ENCODE measurements around the gene ABI3. TPM values are rescaled to one million over a fixed set of nuclear protein-coding genes. Genes with fewer than 3 reads are reported as not detected.

Gene ABI3
- total and polyA plus RNA-seq, 2 experiments from 2014 or later, result 0.24 TPM; not detected in 1

DNA sequence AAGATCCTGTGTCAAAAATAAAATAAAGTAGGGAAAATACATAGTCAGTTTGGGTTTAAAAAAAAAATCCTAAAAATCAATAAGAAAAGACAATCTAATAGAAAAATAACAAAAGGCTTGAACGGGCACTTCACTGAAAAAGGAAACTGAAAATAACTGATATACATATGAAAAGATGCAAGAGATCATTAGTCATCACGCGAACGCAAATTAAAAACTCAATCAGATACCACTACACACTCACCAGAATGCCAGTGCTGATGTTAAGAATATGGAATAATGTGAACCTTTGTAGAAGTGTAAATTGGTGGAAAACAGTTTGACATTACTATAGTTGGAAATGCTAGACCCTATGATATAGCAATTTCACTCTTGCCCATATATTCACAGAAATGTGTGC, 14.8 kb upstream of the ABI3 start:
- TF ChIP-seq, protein P1, sequence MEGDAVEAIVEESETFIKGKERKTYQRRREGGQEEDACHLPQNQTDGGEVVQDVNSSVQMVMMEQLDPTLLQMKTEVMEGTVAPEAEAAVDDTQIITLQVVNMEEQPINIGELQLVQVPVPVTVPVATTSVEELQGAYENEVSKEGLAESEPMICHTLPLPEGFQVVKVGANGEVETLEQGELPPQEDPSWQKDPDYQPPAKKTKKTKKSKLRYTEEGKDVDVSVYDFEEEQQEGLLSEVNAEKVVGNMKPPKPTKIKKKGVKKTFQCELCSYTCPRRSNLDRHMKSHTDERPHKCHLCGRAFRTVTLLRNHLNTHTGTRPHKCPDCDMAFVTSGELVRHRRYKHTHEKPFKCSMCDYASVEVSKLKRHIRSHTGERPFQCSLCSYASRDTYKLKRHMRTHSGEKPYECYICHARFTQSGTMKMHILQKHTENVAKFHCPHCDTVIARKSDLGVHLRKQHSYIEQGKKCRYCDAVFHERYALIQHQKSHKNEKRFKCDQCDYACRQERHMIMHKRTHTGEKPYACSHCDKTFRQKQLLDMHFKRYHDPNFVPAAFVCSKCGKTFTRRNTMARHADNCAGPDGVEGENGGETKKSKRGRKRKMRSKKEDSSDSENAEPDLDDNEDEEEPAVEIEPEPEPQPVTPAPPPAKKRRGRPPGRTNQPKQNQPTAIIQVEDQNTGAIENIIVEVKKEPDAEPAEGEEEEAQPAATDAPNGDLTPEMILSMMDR (IDR thresholded peaks at IDR 0.05; ENCODE audit: low read depth, low read length), result no peak
- H3K4me1 ChIP-seq (ENCODE audit: low read depth), result no peaks in the 10 kb centered on the region
- H3K36me3 ChIP-seq, result no peaks in the 10 kb centered on the region
- H3K4me3 ChIP-seq, result no peak overlapping the region
- no peaks in the 10 kb centered on the region for H3K9me3 ChIP-seq (ENCODE audit: low read depth)
- H3K27ac ChIP-seq, result no peak overlapping the region
- no peak for DNase-seq (ENCODE audit: low read depth in 1 of 2, low spot score in 1 of 2)
- H3K27me3 ChIP-seq, result no peaks in the 10 kb centered on the region

GRCh38 chr17:49196520-49196919, 14.0 kb upstream of the ABI3 start:
- TF ChIP-seq, protein P1 (IDR thresholded peaks at IDR 0.05; ENCODE audit: low read depth, low read length), result no peak
- Histone ChIP-seq H3K36me3 (no peaks in the 10 kb centered on the region), H3K27me3 (no peaks in the 10 kb centered on the region), H3K27ac (no peak overlapping the region), H3K4me3 (no peak overlapping the region), H3K9me3 (ENCODE audit: low read depth) (no peaks in the 10 kb centered on the region), H3K4me1 (ENCODE audit: low read depth) (no peaks in the 10 kb centered on the region)
- no peak for DNase-seq (ENCODE audit: low read depth in 1 of 2, low spot score in 1 of 2)

DNA sequence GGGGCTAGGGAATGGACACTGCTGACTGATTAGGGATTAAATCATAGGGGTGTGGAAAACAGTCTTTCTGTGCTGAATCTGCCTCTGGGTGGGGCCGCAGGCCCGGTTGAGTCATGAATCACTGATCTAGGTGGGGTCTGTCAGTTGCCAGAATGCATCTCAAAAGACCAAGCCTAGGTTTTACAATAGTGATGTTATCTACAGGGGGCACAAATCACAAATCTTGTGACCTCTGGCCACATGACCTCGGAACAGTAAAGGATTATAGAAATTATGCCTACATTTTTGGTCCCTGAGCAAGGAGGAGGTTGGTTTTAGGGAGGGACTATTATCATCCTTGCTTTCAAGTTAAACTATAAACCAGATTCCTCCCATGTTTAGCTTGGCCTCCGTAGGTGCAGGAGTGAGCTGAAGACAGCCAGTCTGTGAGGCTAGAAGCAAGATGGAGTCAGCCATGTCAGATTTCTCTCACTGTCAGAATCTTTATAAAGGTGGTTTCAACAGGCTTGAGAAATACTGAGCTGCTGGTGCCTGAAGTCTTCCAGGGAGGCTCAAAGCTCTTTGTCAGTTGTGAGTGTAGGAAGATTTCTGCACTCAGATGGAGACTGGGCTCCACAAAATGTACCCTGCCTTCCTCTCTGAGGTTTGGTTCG, 13.0 kb upstream of the ABI3 start:
- Histone ChIP-seq H3K4me1 (ENCODE audit: low read depth) (no peaks in the 10 kb centered on the region), H3K9me3 (ENCODE audit: low read depth) (no peaks in the 10 kb centered on the region), H3K36me3 (no peaks in the 10 kb centered on the region), H3K27me3 (no peaks in the 10 kb centered on the region), H3K27ac (no peak overlapping the region), H3K4me3 (no peak overlapping the region)
- DNase-seq (ENCODE audit: low read depth in 1 of 2, low spot score in 1 of 2), result no peak
- TF ChIP-seq, protein P1 (IDR thresholded peaks at IDR 0.05; ENCODE audit: low read depth, low read length), result no peak

- Histone ChIP-seq H3K4me1 (ENCODE audit: low read depth) (no peaks in the 10 kb centered on the region), H3K9me3 (ENCODE audit: low read depth) (no peaks in the 10 kb centered on the region), H3K27me3 (no peaks in the 10 kb centered on the region), H3K36me3 (no peaks in the 10 kb centered on the region), H3K27ac (no peak overlapping the region), H3K4me3 (no peak overlapping the region)
- TF ChIP-seq, protein P1 (IDR thresholded peaks at IDR 0.05; ENCODE audit: low read depth, low read length), result no peak
- no peak for DNase-seq (ENCODE audit: low read depth in 1 of 2, low spot score in 1 of 2)
Measured at GRCh38 chr17:49198211-49198610, 12.3 kb upstream of the ABI3 start.

- Histone ChIP-seq H3K4me1 (ENCODE audit: low read depth) (no peaks in the 10 kb centered on the region), H3K27ac (no peak overlapping the region), H3K27me3 (peaks cover 8% of the 10 kb centered on the region), H3K4me3 (no peak overlapping the region), H3K36me3 (no peaks in the 10 kb centered on the region), H3K9me3 (ENCODE audit: low read depth) (no peaks in the 10 kb centered on the region)
- TF ChIP-seq, protein P1 (IDR thresholded peaks at IDR 0.05; ENCODE audit: low read depth, low read length), result no peak
- no peak for DNase-seq (ENCODE audit: low read depth in 1 of 2, low spot score in 1 of 2)
Measured at GRCh38 chr17:49200423-49201083, 10.0 kb upstream of the ABI3 start.

All from cardiac muscle cell (in vitro differentiated cells and primary cell).